ENCODE data around the gene HOXB3.

Gene HOXB3

DNA sequence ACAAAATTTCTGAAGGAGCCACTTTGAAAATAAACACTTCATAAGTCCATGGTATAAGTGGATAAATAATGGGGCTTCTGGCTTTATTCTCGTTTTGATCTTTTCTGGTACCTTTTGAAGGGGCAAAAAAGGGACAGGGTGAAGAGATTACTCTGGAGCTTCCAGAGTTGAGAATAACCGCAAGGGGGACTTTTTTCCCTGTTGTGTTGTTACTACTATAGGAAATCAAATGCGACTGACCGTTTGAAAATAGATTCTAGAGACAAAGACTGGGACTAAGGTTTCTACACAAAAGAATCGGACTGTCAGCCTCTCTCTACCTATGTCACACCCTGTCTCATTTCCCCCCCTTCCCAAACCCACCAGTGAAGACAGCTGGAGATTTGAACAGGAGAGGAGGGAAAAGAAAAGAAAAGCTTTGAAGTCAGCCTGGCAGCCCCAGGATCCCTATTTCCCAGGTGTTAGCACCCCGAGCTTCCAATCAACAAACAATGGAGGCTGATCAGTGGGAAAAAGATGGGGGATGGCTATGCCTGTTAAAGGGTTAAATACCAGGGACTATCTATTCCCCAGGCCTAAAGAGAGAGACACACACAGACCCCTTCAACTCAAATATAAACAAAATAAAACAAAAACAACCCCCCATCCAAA lies 20.2 kb downstream of the HOXB3 start:
- no peak for DNase-seq (ENCODE audit: low read depth)

DNA sequence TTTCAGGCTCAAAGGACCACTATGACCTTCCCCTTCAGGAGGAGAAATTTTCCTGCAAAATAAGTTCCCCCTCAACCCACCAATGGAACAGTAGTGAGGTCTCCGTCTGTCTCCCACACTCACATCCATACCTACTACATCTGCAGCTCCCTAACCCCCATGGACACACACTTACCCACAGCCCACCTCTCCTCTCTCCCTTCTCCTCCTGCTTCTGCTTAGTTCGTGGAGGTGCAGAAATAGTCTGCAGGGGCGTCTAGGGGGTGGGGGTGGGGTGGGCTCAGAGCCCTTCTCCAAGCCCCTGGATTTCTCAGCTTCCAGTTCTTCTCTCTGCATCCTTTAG lies 20.8 kb downstream of the HOXB3 start:
- no peak for DNase-seq (ENCODE audit: low read depth)

DNA sequence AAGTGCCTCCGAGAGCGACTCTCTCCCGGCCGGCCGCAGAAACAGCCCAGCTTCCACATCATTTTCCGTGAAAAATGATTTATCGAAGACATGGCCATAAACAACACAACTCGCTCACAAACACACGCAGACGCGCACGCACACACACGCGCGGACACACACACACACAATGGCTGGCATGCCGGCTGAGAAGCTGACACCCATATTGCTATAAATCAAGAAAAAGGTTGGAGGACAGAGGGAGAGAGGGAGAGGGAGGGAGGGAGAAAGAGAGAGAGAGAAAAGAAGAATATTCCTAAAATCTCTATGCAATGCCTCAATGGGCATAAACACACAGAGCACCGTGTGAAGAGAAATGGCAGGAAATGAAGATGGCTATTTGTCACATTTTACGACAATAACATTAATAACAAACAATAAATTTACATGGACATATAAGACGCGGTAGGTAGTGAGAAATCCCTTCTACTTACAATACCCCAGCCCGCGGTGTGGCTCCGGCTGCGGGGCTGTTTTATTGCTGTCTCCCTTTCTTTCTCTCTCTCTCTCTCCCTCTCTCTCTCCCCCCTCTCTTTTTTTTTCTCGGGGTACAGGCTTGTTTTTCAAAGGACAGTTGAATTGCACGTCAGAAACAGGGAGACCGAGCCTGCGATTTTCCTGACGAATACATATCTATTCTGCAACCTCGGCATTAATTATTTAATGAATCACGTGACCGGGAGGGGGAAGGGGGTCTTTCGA lies 21.4 kb downstream of the HOXB3 start:
- no peak for DNase-seq (ENCODE audit: low read depth)

DNA sequence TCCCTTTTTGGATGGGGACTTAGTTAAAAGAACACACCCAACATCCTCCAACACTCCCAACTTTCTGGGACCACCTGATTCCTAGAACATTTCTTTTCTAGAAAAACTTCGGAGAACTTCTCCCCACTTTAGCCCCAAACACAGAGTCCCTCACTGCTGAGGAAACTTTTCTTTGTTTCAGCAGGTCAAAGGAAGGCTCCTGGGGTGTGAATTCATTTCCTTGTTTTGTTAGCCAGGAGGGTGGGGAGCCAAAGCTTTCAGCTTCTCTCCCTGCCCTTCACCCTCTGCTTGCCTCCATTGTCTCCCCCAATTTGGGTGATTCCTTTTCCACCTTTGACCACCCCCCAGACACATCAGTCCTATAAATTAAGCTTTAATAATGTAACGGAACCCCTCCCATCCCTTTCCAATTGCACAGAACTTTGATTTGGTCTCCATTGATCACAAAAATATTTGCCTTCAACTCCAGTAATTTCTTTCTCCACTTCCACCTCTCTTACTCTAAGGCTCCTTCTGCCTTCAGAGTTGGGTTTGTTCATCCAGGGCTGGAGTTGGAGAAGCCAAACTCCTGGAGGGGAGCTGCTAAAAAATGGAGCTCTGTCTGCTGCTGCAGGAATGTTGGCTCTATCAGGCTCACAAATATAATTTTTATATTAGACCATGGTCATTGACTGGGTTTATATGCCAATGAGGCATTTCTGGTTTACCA lies 22.2 kb downstream of the HOXB3 start:
- no peak for DNase-seq (ENCODE audit: low read depth)

DNA sequence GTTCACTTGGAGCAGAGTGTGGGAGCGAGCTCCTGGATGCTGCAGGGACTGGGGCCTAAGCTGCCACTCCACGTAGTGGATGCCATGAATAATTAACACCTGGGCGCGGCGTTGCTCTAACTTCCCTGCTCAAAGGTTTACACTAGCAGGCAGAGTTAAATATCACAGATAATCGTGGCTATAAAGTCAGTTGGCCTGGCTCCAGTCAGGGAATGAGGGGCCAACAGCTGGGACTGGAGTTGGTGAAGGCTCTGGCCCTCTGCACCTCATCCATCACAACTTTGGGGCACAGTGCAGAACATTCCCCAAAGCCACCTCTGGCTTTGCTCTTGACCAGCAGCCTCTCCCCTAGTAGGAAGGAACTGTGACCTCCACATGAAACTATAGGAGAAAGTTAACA lies 22.8 kb downstream of the HOXB3 start:
- DNase-seq (ENCODE audit: low read depth) = no peak

DNA sequence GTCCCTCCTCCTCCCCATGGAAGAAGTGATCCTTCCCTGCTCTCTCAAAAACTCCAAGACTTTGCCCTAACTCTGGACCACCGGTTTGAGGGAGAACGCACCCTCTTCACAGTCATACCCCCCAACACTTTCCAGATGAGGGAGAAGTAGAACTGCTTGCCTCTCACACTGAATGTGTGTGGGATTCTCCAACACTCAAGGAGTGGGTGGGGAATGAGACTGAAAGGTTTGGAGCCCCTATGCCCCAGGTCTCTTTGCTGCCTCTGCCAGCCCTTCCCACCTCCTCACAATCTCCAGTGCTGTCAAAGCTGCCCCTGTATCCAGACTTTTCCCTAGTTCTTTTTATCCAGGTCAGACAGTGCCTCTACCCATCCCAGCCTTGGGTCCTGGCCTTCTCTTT lies 23.3 kb downstream of the HOXB3 start:
- no peak for DNase-seq (ENCODE audit: low read depth)

DNA sequence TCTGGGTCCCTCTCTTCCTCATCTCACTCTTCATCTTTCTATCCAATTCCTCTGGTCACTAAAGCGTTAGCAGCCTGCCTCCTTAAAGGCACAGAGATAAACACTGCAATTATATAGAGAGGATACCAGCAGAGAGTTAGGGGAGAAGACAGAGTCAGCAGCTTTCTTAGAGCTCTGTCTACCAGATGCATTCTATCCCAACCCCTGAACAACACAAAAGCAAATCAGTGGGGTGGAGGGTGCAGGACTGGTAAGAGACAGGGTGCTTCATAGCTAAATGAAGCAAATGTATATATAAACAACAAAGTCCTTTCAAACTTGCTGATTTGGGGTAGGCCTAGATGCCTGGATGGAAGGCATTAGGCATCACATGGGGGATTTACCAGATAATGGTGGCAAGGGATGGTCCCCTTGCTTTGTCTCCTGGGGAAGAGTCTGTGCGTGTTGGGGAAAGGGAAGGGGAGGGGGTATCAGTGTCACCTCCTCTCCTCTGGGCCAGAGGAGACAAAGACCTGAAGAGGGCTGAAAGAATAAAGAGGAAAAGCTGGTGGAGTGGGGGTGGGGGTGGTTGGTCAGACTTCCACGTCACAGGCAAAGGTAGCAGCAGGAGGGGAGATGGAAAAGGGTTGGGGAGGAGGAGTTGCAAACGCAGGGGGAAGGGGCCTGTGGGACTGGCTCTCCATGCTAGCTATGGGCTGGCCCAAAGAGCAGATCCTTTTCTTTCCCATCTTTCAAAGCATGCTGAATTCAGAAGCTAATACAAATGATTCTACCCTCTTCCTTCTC lies 23.9 kb downstream of the HOXB3 start:
- no peak for DNase-seq (ENCODE audit: low read depth)

DNA sequence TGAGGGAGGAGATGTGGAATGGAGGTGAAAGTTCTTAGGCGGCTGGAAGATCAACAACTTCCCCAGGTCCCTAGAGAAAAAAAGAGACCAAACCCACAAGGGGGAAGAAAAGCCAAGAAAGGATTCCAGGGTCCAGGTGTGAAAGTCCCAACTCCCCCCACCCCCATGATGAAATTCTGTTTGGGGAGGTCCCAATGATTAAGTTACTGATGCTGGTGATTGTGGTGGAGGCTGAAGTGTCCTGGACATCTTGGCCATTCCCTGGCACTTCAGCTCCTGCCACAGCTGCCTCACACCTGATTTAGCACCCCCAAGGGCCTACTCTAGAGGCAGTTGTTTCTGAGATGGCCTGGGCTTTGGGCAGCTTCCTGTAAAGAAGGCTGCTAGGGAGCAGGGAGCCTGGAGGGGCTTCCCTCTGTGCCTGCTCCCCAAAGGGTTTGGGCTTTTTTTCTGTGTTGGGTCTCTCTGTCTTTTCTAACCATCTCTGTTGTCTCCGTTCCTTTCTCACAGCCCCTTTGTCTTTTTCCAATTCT lies 25.0 kb downstream of the HOXB3 start:
- no peak for DNase-seq (ENCODE audit: low read depth)

DNA sequence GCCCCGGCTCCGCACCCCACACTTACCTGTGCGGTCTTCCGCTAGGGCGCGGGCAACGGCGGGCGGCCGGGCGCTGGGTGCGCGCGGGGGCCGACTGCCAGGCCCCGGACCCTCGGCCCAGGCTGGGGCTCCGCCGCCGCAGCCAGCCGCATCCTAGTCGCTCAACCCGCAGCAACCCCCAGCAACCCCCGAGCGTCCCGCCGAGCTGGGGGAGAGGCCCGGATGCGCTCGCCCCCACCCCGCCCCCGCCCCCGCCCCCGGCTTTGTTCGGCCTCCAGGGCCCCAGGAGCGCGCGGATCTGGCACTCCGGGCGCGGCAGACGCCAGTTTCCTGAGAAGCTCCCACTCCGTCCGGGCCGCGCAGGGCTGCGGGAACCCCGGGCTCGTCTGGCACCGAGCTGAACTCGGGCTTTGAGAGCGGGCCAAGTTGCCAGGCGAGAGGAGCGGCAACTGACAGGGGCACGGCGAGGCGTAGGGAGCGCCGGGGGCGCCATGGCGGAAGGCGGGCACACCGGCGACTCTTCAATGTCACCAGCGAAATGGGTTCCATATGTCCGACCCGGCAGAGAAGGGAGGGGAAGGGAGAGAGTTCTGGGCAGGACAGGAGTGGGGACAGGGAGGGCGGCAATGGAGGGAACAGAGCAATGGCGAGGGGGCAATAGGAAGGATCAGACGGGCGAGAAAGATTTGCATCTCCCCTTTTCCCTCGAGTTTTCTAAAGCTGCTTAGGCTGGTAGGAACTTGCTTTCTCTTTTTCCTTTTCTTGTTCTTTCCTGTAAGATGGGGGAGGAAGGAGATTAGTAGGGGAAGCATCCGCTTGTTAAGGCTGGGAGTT lies 25.6 kb downstream of the HOXB3 start:
- DNase-seq (ENCODE audit: low read depth) = no peak

DNA sequence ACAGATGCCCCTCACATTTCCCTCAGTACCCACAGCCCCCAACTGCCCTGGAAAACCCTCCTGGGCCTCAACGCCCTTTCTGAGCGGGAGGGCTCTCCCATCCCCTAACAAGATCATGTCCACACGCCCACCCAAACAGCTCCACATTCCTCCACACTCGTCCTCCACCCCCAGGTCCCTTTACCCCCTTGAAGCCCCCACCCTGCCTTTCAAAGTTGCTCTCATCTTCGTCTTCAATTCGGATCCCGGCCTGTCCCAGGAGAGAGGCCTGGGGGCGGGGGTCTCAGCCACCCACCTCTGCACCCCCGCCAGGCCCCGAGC lies 26.2 kb downstream of the HOXB3 start:
- no peak for DNase-seq (ENCODE audit: low read depth)

DNA sequence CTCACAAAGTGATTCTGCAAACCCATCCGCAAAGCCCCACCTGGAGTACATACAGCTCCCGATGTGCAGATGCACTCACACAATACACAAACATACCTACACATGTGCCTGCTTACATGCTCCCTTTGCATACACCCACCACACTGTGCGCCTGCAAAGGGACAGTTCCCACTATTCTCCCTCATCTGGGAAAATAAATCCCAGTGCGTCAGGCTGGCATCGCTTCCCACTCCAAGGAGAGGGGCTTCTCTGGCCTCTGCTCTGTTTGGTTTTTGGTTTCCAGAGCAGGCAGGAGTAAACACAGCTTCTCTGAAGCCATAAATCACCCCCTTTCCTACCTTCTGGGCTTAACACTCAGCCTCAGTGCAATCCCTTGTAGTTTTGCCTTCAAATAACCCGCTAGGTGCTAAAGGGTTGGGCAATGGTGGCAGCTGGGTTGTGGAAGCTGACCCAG lies 26.6 kb downstream of the HOXB3 start:
- DNase-seq (ENCODE audit: low read depth) = no peak

DNA sequence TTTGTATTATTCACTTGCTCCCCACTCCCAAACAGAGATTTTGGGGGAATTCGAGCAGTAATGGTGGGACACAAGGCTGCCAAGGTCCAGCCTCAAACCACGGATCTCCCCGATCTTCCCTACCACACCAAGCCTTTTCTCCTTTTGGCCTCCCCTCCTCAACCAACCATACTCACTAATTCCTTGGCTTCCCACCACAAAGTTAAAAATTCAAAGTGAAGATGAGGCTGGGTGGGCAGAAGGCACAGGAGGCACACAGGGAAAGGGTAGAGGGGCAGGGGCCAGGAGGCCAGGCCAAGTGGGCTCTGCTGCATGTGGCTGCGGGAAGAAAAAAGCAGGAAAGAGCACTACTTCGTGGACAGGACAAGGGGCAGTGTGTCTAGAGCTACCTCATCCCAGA lies 27.1 kb downstream of the HOXB3 start:
- DNase-seq (ENCODE audit: low read depth) = no peak

DNA sequence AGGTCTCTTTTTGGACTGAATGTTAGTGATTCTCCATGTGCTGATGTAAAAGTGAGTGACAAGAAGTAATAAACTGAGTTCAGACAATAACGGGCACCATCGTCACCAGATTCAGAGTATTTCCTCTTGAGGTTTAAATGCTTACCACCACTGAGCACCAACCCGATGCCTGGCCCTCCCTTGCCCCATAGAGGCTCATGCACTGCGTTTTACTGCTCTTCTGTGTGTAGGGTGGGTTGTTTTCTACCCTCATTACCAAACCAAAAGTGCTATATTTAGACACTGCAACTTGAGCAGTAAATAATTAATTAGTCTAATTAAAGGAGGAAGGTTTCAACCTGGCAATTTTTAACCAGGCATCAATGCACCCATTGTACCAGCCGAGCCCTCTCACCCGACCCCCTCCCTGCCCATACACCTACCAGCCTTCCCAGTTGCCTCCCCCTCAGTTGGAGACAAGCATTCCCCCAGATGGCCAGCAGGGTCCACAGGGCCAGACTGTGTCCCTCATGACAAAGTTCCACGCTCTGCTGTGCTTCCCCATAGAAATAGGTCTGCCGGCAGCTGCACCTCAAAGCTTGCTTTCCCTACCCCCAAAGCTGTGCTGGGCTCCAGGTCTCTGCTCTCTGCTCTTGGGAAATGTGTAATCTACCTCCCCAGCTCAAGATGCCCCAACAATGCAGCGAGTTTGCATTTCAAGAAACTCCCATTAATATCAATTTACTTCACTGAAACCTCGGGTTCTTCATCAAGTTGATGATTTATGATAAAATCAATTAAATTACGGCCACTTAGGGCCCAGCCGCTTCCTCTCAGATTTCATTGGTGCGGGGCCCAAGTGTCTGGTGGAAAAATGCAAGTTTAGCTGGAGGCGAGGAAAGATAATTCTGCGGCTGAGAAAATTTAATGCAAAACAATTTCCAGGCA lies 27.9 kb downstream of the HOXB3 start:
- no peak for DNase-seq (ENCODE audit: low read depth)

DNA sequence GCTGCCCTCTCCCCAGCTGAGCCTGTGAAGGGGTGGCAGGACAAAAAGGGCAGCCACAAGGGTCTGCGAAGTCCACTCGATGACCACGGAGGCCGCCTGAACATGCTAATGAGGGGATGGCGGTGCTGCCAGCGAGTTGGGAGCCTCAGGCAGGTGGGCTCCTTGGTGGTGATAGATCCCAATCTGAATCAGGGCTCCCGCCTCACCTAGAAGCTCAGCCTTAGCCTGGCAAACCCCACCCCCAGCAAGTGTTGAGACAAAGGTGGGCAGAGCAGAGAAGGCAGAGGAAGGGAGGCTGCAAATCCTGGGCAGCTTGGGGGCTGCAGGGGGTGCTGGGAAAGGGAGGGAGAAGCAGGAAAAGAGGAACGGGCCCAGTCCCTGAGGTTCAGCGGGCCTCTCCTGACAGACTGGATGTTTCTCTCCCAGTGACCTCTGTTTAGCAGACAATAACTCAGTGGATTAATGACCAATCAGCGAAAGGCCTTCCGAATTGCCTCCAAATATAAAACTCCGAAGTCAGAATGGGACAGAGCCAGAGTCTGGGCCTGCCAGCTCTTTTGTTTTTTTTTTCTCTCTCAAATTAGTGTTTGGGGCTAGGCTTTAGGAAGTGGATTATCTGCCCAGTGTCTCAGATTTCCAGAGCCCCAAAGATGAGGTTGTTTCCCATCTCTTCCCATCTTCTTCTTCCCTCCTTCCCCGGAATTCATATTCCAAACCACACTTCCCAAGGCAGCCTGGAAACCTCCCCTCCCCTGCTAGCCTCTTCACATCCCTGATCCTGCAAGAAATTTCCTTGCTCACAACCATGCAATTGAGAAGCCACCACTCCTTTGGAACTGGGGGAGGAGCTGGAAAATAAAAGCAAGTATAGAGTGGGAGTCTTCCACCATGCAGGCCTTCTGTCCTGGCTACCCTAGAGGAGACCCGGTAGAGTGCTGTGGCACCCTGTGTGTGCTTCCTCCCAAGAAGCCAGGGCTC lies 29.9 kb downstream of the HOXB3 start:
- no peak for DNase-seq (ENCODE audit: low read depth)

DNA sequence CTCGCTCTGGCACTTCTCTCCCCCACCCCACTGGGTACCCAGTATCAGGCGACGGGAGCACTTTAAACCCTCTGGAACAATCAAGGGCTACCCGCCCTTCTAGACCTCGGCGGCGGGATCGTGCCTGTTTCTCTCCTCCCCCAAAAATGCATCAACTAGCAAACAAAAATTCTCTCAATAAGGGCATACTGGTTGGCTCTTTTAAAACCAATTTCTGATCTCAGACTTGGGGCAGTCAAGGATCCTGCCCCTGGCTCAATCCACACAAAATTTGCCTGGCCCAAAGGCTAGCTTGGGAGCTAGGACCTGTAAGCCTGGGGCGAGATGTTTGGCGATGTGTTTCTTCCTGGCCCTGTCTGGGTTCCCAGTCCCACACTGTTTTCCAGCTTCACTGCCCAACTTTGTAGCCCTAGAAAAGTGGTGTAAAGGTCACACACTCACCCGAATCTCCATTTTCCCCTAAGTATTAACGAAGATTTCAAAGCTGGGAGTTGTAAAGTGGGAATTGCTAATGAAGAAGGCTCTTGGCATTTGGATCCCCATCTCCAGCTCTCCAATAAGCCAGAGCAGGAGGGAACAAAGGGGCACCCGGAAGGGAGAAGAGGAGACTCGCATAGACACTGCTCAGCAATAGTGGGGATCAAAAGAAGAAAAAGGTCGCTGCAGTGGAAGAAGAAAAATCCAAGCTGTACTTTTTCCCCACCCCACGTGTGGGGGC lies 30.8 kb downstream of the HOXB3 start:
- DNase-seq (ENCODE audit: low read depth) = no peak

DNA sequence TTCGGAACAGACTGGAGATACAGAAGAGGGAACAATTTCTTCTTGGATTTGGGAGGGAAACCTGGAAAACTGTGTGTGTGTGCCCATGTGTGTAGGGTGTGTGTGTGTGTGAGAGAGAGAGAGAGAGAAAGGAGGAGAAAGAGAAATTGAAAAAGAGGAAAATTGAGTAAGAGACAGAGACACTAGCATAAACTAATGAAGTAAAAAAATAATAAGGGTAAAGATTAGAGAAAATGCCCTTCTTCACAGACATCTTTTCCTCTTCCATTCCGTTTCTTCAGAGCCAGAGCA lies 31.3 kb downstream of the HOXB3 start:
- DNase-seq (ENCODE audit: low read depth) = no peak

DNA sequence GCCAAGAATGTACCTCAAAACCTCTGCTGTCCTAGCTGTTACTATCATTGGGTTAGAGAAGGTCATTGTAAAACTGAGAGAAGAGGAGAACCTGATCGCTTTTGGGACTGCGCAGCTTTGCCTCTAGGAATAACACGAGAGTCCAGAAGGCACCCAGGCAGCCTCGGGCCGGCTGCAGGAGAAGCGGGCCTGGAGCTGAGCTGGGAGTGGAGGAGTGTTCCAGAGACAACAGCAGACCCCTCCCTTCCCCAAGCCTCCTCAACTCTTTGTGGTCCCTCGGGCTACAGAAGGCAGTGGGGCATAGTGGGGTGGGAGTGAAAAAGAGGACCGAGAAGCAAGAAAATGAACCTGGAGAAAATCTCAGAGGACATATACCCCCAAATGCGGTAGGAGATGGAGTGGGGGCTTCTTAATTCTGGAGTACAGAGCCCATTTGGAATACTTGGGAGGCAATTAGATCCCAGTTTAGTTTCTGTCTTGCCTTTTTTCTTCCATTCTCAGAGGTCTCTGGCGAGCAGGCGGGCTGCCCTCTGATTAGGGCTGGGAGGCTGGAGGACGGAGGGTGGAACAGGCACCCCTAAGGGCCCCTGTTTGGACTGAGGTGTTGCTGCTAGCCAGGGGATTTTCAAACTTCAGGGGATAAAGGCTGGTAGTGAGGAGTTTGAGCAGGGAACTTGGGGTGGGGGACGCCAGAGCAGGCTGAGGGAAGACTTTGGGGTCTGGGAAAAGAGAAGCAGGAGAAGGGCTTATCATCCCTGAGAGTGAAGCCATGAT lies 31.8 kb downstream of the HOXB3 start:
- DNase-seq (ENCODE audit: low read depth) = no peak
